Stimulated activated CD4-positive, alpha-beta T cell treated with anti-CD3 and anti-CD28 coated beads, Interleukin-1b, Interleukin-23, amount 100 ng/mL, for 48 hours (primary cell): ENCODE measurements around the gene LRRC32.

Experiments
- DNase-seq: peaks from one replicate; pipeline ENCODE4 v3.0.0-alpha.2; 2020

LRRC32 gene

DNA sequence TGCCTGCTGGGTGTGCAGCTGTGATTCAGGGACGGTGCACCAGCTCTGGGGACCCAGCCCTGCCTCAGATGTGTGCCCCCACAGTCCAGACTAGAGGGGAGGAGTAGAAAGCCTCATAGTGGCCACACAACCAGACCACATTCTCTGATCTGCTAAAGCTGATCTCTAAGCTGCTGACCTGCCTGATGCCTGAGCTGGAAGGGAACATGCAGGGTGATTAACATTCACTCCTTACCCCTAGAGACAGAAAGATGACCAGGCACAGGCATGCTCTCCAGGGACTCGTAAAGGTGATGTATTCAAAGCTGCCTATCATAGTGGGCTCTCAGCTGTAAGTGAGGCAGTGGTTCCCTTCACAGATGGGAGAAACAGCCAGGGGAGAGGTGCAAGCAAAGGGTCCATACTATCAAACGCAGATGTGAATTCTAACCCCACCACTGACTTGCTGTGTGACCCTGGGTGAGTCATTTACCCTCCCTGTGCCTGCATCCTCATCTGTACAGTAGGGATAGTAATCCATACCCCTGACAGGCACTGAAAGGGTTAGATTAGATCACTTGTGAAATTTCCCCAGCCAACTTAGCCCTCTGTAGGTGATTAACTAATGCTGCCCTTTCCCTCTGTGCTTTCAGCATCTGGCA, 29.0 kb upstream of the LRRC32 start:
- no peak for DNase-seq

DNA sequence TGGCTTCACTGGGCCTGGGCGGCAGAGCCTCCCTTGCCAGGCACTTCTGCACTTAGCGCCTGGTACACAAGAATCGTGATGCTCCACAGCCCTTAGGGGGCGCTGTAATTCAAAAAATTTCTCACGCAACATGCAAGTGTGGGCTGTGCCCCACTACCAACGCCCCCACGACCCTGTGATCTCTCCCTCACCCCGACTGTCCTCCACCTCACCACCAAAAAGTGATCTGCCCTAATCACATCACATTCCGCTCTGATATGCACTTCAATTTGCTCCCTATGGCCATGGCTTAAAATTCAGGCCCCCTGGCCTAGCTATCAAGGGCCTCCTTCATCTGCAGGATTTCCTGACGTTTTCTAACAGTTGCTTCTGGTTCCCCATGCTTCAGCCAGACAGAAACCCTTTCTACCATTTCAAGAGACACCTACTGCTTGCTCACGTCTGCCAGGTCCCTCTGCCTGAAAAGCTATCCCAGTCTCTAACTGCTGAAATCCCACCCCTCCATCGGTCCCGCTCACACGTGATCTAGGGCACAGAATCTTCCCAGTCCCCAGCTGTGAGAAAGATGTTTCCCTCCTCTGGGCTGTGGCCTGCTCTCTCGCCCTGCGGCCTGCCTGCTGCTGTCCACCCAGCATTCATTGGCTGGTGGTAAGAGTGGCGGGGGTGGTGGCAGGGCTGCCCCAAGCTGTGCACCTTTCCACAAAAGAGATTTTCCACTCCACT, 27.9 kb upstream of the LRRC32 start:
- DNase-seq: no peak

DNA sequence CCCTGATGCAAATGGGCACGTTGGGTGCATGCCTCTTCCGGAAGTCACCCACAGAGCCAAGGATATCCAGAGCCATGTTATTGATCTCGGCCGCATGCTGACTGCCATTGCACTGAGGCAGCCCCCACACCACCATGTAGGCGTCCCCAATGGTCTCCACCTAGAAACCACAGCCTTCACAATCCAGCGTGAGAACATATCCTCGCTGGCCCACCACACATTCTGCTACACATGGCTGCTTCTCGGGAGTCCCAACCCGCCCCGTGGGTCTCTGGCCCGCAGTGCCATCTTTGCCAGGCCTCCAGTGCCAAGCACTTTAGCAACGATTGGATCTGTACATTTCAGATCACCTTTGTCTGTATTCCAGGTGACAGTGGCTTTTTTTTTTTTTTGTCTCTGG, 26.2 kb upstream of the LRRC32 start:
- no peak for DNase-seq

DNA sequence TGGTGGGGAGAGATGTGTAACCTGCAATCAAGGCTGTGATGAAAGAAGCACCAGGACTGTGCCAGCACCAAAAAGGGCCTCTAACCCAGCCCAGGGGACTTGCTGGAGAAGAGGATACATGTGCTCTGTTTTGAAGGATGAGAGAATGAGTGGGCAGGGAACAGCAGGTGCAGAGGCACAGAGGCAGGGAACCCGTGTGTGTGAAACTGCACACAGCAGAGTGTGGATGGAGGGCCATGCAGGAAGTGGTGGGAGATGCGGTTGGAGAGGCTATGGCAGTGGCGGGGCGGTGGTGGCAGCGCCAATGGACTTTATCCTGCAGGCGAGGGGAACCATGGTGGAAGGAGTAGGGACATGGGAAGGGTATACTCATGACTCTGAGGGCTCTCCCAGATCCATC, 25.2 kb upstream of the LRRC32 start:
- no peak for DNase-seq

DNA sequence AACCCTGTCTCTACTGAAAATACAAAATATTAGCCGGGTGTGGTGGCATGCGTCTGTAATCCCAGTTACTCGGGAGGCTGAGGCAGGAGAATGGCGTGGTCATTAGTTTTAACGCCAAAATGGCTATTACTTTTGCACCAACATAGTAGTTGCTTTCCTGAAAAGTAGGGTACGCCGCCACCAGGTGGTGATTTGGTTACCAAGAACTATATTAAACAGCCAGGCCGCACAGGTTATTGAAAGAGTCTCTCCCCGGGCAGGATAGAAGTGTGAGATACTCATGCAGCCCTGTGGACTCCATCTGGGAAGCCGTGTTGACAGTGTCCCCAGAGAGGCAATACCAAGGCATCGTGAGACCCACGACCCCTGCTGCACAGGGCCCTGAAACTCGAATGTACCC, 24.6 kb upstream of the LRRC32 start:
- DNase-seq: no peak

DNA sequence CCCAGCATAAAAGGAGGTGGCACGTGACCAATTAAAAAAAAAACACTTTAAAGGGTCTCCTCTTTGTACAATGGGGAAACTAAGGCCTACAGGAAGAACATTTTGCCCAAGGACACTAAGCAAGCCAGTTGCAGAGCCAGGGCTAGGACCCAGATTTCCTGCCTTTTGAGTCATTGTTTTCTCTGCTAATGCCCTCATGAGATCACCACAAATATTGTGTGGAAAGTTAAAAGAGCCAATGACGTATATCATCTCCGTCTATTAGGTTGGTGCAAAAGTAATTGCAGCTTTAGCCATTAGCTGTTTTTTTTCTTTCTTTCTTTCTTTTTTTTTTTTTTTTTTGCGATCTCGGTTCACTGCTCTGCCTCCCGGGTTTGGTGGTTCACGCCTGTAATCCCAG, 24.1 kb upstream of the LRRC32 start:
- no peak for DNase-seq

DNA sequence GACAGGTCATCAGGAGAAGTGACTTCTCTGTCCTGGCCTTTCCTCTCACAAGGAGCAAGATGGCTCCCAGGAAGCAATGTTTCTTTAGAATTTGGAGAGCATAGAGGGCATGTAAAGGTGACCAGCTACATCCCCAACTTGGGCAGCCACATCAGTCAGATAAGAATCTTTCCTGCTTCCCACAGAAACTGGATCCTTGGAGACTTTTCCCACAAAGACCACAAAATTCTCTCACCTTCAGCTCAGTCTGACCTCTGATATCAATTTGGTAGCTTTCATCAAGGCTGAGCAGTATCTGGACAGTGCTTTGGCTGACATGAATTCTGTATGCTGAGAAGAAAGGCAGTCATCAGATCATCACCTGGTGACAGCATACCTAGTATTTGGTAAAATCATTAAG, 23.3 kb upstream of the LRRC32 start:
- no peak for DNase-seq

DNA sequence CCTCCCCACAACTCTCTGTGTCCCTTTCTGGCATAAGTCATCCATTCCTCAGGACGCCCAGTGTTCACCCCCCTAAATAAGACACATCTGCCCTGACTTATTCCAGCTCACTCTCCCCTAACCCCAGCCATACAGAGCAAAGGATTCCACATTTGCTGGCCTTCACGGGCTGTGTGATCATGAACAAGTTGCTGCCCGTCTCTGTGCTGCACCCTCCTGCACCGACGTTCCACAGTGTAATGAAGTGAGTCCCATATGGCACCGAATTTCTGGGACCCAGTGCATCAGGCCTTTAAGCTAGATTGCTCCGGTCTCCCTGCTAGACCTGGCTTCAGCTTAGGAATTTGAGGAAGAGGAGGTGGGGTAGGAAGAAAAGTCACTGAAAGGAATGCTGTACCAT, 22.4 kb upstream of the LRRC32 start:
- no peak for DNase-seq

DNA sequence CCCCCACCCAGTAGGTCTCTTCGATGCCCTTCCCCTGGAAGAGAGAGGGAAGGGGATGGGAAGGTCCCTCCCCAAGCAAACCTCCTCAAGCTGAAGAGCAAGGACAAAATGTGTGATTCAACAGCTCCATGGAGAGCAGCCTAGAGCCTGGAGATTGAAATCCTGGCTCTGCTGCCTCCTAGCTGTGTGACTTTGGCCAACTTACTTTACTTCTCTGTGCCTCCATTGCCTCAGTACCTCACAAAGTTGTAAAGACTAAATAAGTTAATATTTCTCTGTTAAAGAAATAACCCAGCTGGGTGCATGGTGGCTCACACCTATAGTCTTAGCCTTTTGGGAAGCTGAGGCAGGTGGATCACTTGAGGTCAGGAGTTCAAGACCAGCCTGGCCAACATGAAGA, 21.1 kb upstream of the LRRC32 start:
- DNase-seq: no peak

DNA sequence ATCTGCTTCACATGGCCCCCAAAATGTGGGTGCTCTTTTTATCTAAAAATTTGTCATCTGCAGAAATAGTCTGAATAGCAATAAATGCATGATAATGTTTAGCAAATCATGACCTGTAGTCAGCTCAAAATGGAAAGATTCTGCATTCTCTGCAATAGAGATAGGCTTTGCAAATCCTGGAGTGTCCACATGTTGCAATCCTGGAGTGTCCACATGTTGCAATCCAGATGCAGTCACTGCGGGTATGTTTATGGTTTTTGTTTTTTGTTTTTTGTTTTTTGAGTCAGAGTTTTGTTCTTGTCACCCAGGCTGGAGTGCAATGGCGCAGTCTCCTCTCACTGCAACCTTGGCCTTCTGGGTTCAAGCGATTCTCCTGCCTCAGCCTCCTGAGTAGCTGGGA, 20.2 kb upstream of the LRRC32 start:
- no peak for DNase-seq

DNA sequence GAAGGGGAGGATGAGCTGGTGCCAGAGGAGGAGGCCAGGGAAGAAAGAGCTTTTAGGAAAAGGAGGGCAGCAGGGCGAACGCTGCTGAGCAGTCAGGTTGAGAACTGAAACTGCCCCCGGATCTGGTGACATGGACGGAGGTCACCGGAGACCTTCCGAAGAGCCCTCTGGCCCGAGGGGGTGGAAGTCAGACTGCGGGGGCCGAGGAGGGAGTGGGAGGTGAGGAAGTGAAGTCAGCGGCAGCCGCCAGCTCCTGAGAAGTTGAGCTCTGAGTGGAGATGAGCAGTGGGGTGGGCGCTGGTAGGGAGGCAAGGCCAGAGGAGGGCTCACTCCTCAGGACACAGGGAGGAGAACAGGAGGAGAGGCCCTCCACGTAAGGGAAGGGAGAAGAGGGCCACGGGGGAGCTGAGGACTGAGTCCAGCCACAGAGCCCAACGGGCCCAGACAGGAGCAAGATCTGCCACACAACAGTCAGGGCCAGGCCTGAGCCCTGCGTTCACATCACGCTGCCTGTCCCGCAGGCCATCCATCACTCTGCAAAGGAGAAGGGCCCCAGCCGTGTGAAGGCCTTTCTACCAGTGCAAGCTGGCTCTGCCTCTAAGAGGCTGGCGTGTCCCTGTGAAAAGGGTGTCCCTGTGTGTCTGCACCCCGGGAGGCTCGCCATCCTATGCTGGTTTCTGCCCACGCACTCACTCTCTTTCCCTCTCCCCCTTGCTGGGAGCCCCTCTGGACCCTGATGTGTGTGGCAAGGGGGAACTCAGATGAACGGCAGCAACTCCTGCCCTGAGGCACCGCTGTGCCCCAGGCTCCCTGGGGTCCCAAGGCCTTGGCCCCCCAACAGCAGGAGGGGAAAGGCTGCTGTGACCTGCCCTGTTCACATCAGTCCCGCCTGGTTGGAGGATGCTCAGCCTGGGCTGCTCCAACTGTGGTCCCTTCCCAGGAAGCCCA, 19.0 kb upstream of the LRRC32 start:
- DNase-seq: no peak

DNA sequence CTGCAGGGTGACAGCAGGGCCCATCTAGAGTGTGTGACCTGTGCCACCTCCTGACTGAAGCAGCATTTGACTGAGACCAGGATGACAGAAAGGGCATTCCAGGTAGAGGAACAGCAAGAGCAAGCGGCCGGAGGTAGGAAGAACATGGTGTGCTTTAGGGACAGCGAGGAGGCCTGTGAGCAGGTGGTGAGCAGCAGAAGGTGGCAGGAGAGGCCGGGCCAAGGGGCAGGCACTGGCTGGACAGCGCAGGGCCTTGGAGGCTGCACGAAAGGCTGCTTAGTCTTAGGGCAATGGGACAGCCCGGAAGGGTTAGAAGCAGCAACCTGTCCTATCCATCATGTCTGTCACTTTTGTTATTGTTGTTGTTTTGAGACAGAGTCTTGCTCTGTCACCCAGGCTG, 17.6 kb upstream of the LRRC32 start:
- DNase-seq: no peak

DNA sequence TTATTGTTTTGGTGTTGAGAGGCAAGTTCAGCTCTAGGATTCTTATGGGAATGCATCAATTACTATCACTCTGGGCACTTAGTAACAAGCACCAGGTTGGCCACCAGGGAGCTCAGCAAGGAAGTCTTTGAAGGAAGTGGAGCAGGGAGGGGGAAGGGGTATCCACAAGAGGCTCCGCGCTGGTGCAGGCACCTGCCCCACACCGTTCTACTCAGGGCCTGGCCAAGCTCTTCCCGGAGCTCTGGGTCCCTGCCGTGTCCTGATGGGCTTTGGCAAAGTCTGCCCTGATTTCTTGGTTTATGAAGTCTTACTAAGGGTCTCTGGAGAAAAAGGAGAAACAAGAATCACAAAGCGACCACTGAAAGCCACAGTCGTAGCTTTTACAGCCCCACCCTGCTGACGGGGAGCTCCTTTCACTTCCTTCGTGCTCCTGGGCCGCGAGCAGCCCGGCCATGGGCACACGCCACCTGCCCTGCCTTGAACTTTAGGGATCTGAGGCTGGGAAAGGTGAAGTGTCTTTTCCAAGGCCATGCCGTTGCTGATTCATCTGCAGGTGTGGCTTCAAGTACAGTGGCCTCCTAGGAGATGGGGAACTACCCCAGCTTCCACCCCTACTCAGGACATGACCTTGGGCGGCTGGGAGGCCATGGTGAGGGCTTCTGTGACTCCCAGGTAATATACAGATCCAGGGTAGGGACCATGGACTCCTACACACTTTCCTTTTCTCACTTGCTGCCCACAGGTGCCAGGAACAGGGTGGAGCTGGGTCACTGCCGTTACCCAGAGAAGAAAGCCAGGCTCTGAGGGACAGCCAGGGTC, 15.9 kb upstream of the LRRC32 start:
- DNase-seq: no peak

DNA sequence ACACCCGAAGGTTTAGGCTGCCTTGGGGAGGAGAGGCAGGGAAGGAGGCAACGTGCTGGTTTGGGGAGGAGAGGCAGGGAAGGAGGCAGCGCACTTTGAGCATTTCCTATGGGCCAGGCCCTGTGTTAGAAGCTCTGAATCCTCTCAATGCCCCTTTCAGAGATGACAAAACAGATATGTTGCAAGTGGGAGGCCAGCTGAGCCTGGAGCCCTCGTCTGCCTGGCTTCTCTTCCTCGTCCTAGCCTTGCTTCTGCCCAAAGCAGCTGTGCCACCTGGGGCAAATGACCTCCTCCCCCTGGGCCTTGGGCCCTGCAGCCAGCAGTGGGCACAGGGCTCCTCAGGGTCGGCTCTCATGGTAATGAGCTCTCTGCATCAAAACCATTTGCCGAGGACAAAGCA, 15.3 kb upstream of the LRRC32 start:
- no peak for DNase-seq

DNA sequence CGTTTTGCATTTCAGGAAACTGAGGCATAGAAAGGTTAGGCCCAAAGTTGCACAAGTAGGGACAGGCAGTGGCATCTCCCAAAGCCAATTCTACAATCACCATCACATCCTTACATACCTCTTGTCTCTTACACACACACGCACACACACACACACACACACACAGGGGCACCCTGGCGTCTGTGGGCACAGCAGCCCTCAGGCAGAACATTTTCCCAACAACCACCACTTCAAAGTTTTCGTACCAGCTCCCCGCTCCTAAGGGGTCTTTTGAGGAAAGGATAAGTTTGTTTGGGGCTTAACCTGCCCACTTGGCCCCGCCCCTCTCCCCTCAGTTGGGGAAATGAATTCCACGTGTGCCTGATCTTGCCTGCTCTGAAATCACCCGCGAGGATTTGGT, 14.7 kb upstream of the LRRC32 start:
- no peak for DNase-seq

DNA sequence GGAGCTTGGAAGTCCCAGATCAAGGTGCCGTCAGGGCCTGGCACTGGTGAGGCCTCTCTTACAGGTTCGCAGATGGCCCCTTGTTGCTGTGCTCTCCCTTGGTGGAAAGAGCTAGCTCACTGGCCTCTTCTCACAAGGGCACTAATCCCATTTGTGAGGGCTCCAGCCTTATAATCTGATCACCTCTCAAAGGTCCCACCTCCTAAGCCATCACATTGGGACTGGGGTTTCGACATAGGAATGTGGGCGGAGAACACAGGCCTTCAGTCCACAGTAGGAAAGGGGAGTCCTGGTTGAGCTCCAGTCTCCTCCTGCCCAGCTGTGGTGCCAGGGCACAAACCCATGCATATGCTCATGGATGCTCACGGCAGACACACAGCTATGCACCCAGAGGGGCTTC, 14.0 kb upstream of the LRRC32 start:
- no peak for DNase-seq

DNA sequence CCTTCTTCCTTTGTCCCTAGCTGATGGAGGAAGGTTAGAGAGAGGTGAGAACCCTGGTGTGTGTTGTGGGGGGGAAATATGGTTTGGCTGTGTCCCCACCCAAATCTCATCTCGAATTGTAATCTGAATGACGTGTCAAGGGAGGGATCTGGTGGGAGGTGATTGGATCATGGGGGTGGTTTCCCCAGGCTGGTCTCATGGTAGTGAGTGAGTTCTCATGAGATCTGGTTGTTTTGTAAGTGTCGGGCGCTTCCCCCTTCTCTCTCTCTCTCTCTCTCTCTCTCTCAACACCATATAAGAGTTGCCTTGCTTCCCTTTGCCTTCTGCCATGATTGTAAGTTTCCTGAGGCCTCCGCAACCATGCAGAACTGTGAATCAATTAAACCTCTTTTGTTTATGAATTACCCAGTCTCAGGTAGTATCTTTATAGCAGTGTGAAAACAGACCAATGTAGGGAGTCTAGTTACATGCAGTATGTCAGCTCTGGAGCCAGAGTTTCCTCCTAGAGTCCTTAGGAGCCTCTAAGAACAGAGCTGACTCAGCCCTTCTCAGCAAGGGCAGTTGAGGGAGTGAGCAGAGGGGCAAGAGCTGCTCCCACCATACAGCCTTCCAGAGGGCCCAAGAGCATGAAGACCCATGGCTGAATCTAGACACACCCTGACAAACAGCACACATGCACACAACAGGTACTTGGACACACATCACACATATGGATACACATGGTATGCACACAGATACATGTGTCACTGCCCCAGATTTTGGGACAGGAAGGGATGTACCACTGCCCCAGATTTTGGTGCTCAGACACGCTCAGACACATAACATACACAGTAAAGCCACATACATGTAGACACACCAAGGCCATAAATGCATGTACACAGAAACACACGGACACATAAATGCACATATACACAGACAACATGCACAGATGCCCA, 12.9 kb upstream of the LRRC32 start:
- DNase-seq: no peak

DNA sequence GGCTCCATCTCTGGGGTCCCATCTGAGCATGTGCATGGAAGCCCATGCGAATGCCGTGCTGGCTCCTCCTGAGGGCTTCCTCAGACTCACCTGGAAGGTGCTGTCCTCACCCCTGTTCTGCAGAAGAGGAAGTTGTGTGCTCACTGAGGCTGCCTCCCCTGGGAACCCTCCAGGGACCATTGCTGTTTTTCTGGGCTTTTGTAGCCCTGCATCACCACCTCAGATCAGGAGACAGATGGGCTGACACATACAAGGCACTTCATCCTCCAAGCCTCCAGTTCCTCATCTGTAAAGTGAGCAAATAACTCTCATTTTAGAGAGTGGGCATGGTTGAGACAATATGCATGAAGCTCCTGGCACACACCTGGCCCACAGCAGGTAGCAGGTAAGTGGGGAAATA, 12.1 kb upstream of the LRRC32 start:
- no peak for DNase-seq

DNA sequence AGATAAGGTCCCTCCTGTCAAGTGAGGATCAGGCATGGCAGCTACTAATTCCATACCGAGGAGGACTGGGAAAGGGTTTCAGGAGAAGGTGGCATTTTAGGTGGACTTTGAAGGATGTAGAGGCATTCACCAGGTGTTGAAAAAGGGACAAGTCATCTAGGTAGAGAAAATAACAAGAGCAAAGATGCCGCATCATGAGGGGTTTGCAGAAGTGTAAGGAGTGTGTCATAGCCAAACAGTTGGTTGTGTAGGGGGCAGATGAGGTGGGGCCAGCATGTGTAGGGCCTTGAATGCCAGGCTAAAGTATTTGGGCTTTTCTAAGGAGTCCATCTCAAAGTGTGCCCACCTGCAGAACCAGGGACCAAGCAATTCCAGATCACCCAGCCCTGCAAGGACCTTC, 11.6 kb upstream of the LRRC32 start:
- no peak for DNase-seq

DNA sequence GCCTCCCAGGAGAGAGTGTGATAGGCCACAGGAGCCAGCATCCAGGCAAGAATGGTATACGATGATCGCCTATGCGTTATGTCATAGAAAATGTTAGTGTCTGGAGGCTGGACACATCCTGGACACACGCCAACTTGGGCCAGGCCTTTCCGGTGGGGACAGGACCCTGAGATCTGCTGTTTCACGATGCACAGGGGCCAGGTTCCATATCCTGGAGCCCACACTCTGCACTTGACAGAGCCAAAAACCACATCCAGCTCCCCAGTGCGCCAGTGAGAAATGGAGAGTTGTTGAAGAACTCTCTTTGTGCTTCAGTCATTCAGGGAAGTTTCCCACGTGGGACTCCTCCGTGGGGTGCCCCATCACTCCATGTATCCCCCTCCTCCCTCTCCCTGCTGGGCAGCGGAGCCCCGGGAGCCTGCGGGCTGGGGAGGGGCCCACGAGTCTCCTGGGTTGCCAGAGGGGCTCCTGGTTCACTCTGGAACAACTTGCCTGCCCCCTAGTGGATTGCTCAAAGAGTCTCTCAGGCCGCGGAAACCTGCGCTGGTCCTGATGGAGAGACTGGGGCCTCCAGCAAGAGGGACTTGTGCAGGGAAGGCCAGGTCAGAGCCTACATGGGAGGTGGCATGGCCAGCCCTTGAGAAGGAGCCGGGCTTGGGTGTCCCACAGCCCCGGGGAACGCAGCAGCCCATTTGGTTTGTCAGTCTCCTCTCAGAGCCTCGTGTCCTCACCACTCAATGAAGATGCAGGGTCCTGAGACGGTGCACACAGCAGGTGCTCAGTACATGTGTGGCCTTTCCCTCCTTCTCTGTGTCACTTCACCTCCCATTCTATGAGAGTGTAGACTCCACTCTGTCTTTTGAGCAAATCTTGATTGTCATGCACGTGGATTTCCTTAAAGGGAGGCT, 10.2 kb upstream of the LRRC32 start:
- DNase-seq: peak; percentile 57

DNA sequence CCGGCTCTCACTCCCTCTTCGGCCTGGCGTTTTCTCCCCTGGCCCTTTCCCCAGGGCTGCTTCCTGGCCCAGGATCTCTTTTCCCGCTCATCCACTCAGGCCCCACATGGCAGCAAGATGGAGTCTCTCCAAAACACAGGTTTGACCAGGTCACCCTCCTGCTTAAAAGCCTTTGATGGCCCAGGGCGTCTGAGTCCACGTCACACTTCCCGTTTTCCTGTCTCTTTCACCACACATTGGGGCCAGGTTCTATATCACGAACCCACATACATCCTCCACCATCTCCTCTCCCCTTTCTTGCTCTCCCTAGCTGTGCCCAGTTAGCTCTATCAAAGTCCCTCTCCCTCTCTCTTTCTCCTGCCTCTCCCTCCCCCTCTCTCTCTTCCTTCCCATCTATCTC, 7.8 kb upstream of the LRRC32 start:
- DNase-seq: no peak
